IMR-90 (cell line): ENCODE data around the gene CLK1. TPM values are rescaled to one million over a fixed set of nuclear protein-coding genes. Genes with fewer than 3 reads are reported as not detected.

Experiments
- ATAC-seq: fragments of 200-7000 bp; cut with Tn5 transposase; 2 replicates; pipeline ENCODE4 v1.9.1; 2020; ENCODE audit warnings: low read depth, mild to moderate bottlenecking, moderate library complexity
- BruUV-seq: library from RNA; stranded (reverse); fragments of 400-500 nt; replicated peaks from 2 replicates; lab custom pipeline; 2021; lab: Mats Ljungman, UMichigan
- CTCF ChIA-PET: fragments of 300-600 bp; formaldehyde crosslinking; extraction: SDS; loops from one replicate; lab custom pipeline; 2021; ENCODE audit warnings: antibody characterized with exemption; lab: Yijun Ruan, JAX
- POLR2A ChIA-PET: fragments of 300-600 bp; sonication (Branson Sonifier 250); formaldehyde crosslinking; loops from one replicate; lab custom pipeline; 2022; ENCODE audit warnings: antibody characterized with exemption; ENCODE audit not compliant: unreplicated experiment; lab: Charles Lee
- DNase-seq: peaks from one replicate; pipeline ENCODE4 v3.0.0; 2013
- H2AFZ ChIP-seq: replicated peaks from 2 replicates; pipeline ENCODE3; 2013; ENCODE audit warnings: low read length, mild to moderate bottlenecking; ENCODE audit not compliant: poor library complexity
- H2AK5ac ChIP-seq: 2 replicates; pipeline ENCODE4 v1.6.1; 2013; ENCODE audit warnings: low read depth, low read length, inconsistent platforms
- H2AK9ac ChIP-seq: replicated peaks from 2 replicates; pipeline ENCODE3; 2013; ENCODE audit warnings: mild to moderate bottlenecking, low read depth, low read length, moderate library complexity; ENCODE audit not compliant: poor library complexity
- H2BK120ac ChIP-seq: 2 replicates; pipeline ENCODE4 v1.6.1; 2013; ENCODE audit warnings: low read depth, low read length, inconsistent platforms
- H2BK15ac ChIP-seq: 3 replicates; pipeline ENCODE4 v1.6.1; 2013; ENCODE audit warnings: low read depth, low read length, inconsistent platforms
- H2BK20ac ChIP-seq: 2 replicates; pipeline ENCODE4 v1.6.1; 2013; ENCODE audit warnings: low read depth, mild to moderate bottlenecking, inconsistent platforms, low read length, moderate library complexity
- H2BK5ac ChIP-seq: 2 replicates; pipeline ENCODE4 v1.6.1; 2013; ENCODE audit warnings: mild to moderate bottlenecking, low read depth, low read length, inconsistent platforms; ENCODE audit not compliant: poor library complexity, severe bottlenecking
- H3K14ac ChIP-seq: replicated peaks from 2 replicates; pipeline ENCODE4 v1.6.1; 2013; ENCODE audit warnings: low read depth, low read length, inconsistent platforms
- H3K18ac ChIP-seq: 2 replicates; pipeline ENCODE4 v1.6.1; 2013; ENCODE audit warnings: low read depth, low read length, control low read depth
- H3K23ac ChIP-seq: 2 replicates; pipeline ENCODE4 v1.6.1; 2013; ENCODE audit warnings: low read depth, low read length, inconsistent platforms
- H3K27ac ChIP-seq: 2 replicates; pipeline ENCODE4 v1.5.1; 2013; ENCODE audit warnings: mild to moderate bottlenecking, control low read depth, low read length; ENCODE audit not compliant: insufficient read depth
- H3K27me3 ChIP-seq: 2 replicates; pipeline ENCODE4 v1.6.1; 2013; ENCODE audit warnings: low read length; ENCODE audit not compliant: control insufficient read depth, insufficient read depth
- H3K36me3 ChIP-seq: 2 replicates; pipeline ENCODE4 v1.6.1; 2013; ENCODE audit warnings: low read length, mixed read lengths; ENCODE audit not compliant: control insufficient read depth, insufficient read depth
- H3K4ac ChIP-seq: 2 replicates; pipeline ENCODE4 v1.6.1; 2013; ENCODE audit warnings: low read depth, low read length, inconsistent platforms
- H3K4me1 ChIP-seq: 2 replicates; pipeline ENCODE4 v1.6.1; 2013; ENCODE audit warnings: low read length, mixed read lengths; ENCODE audit not compliant: control insufficient read depth, insufficient read depth
- H3K4me2 ChIP-seq: 2 replicates; pipeline ENCODE4 v1.6.1; 2013; ENCODE audit warnings: low read depth, mild to moderate bottlenecking, control low read depth, low read length, moderate library complexity
- H3K4me3 ChIP-seq: 2 replicates; pipeline ENCODE4 v1.5.1; 2013; ENCODE audit warnings: low read depth, mild to moderate bottlenecking, control low read depth, low read length, moderate library complexity; ENCODE audit not compliant: insufficient read depth
- H3K56ac ChIP-seq: 2 replicates; pipeline ENCODE4 v1.6.1; 2013; ENCODE audit warnings: low read length, inconsistent platforms; ENCODE audit not compliant: insufficient read depth; ENCODE audit errors: extremely low read depth
- H3K79me1 ChIP-seq, 2 experiments: 2 replicates each; pipeline ENCODE4 v1.6.1; 2013; ENCODE audit warnings: low read length in 2 of 2, inconsistent platforms in 1 of 2, low read depth in 1 of 2
- H3K9ac ChIP-seq: 2 replicates; pipeline ENCODE4 v1.6.1; 2013; ENCODE audit warnings: low read depth, low read length, control low read depth
- H3K9me1 ChIP-seq: 2 replicates; pipeline ENCODE4 v1.6.1; 2013; ENCODE audit warnings: low read length, inconsistent platforms; ENCODE audit not compliant: insufficient read depth
- H3K9me3 ChIP-seq: 2 replicates; pipeline ENCODE4 v1.6.1; 2013; ENCODE audit warnings: low read length; ENCODE audit not compliant: control insufficient read depth, insufficient read depth
- H4K20me1 ChIP-seq: 2 replicates; pipeline ENCODE4 v1.6.1; 2013; ENCODE audit warnings: low read length, inconsistent platforms; ENCODE audit not compliant: insufficient read depth
- H4K5ac ChIP-seq: 2 replicates; pipeline ENCODE4 v1.6.1; 2013; ENCODE audit warnings: mild to moderate bottlenecking, low read depth, low read length, control low read depth
- H4K8ac ChIP-seq, 2 experiments: 2 replicates each; pipeline ENCODE4 v1.6.1; 2013; ENCODE audit warnings: low read depth in 2 of 2, low read length in 2 of 2, control low read depth in 1 of 2, inconsistent platforms in 1 of 2
- H4K91ac ChIP-seq: 2 replicates; pipeline ENCODE4 v1.6.1; 2013; ENCODE audit warnings: low read depth, low read length, inconsistent platforms; ENCODE audit not compliant: insufficient read depth
- BHLHE40 ChIP-seq: fragments of 150-350 bp; IDR thresholded peaks from 2 replicates; pipeline ENCODE4 v1.6.1; 2016; ENCODE audit warnings: mild to moderate bottlenecking, low read depth, low read length
- CEBPB ChIP-seq: IDR thresholded peaks from 2 replicates; pipeline ENCODE4 v1.6.1; 2012; ENCODE audit warnings: low read depth, low read length, improper control_type of control experiment
- ELK1 ChIP-seq: fragments of 150-350 bp; IDR thresholded peaks from 2 replicates; pipeline ENCODE4 v1.6.1; 2016; ENCODE audit warnings: low read depth, mild to moderate bottlenecking, low read length, moderate library complexity, borderline replicate concordance
- MAFK ChIP-seq: IDR thresholded peaks from 2 replicates; pipeline ENCODE4 v1.6.1; 2012; ENCODE audit warnings: low read depth, low read length, improper control_type of control experiment
- MAZ ChIP-seq: IDR thresholded peaks from 2 replicates; pipeline ENCODE4 v1.6.1; 2012; ENCODE audit warnings: low read depth, mild to moderate bottlenecking, low read length, improper control_type of control experiment, moderate library complexity, borderline replicate concordance
- NFE2L2 ChIP-seq: fragments of 150-350 bp; IDR thresholded peaks from 2 replicates; pipeline ENCODE4 v1.6.1; 2016; ENCODE audit warnings: low read depth, mild to moderate bottlenecking, low read length
- POLR2A ChIP-seq: IDR thresholded peaks from 2 replicates; pipeline ENCODE4 v1.6.1; 2012; ENCODE audit warnings: mild to moderate bottlenecking, low read depth, low read length
- RFX5 ChIP-seq: IDR thresholded peaks from 2 replicates; pipeline ENCODE4 v1.8.0; 2012; ENCODE audit warnings: low read depth, mild to moderate bottlenecking, low read length, moderate library complexity
- SMC3 ChIP-seq: fragments of 150-350 bp; IDR thresholded peaks from 2 replicates; pipeline ENCODE4 v1.6.1; 2016; ENCODE audit warnings: low read depth, mild to moderate bottlenecking, antibody characterized with exemption, low read length, moderate library complexity
- USF2 ChIP-seq: fragments of 150-350 bp; IDR thresholded peaks from 2 replicates; pipeline ENCODE4 v1.6.1; 2017; ENCODE audit warnings: mild to moderate bottlenecking, antibody characterized with exemption, low read length, low read depth
- dilution Hi-C: fragments of 300-500 bp; cut with HindIII; formaldehyde crosslinking; loops from one replicate; pipeline ENCODE4 v1.14.3; 2018; ENCODE audit warnings: low sequenced_read_pairs; ENCODE audit not compliant: unreplicated experiment
- in situ Hi-C: fragments of 300-500 bp; cut with MboI; formaldehyde crosslinking; loops from 3 replicates; pipeline ENCODE4 v1.14.3; 2019; ENCODE audit warnings: low sequenced_read_pairs, inconsistent platforms, mixed read lengths
- intact Hi-C: fragments of 100-400 bp; cut with micrococcal nuclease; formaldehyde crosslinking; loops from 2 replicates; pipeline ENCODE4 v1.10.0; 2022
- polyA plus RNA-seq, 3 experiments: library from polyadenylated mRNA; depleted of rRNA; stranded (reverse); fragments of >200 nt; gene quantifications; 2 replicates each; pipeline ENCODE4 v1.2.3, GENCODE V29; 2012; ENCODE audit warnings: low replicate concordance in 1 of 3
- total RNA-seq: library from RNA; depleted of rRNA; stranded (reverse); fragments of >200 nt; gene quantifications from 2 replicates; pipeline ENCODE4 v1.2.3, GENCODE V29; 2012

Gene CLK1
- total and polyA plus RNA-seq, 2 of the 4 experiments (the other 2 are of a cell fraction): 26.2 to 35.5 TPM

DNA sequence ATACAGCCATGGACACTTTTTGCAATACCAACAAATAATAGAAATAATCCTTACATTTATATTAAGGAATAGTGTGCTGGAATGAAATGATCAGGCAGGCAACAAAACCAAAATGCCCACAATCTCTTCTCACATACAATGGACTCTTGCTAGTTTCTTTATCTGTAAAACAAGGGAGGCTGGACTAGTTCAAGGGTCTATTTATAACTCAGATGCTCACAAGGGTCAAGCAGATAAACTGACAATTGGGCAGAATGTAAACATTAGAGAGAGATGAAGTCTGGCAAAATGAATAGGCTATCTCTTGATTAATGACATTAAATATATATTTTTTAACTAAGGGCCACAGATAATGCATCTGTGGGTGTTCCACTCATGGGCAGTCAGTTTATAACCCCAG, 13.0 kb upstream of the CLK1 start:
- no peak overlapping the region for H4K91ac ChIP-seq
- BruUV-seq: no TSS peak
- dilution Hi-C loops (no loop called here), in situ Hi-C loops (no loop called here), intact Hi-C loops (no loop called here)
- no peak overlapping the region for H2AK9ac ChIP-seq
- CTCF ChIA-PET: no interaction called here
- no peak overlapping the region for H3K9ac ChIP-seq
- peaks cover 27% of the 10 kb centered on the region for H3K36me3 ChIP-seq
- no peak overlapping the region for H3K14ac ChIP-seq
- no peaks in the 10 kb centered on the region for H3K9me3 ChIP-seq
- no peak overlapping the region for H2AK5ac ChIP-seq
- H4K20me1 ChIP-seq: no peaks in the 10 kb centered on the region
- H2AFZ ChIP-seq: no peak overlapping the region
- H3K27me3 ChIP-seq: no peaks in the 10 kb centered on the region
- no peak overlapping the region for H3K27ac ChIP-seq
- no peak overlapping the region for H3K56ac ChIP-seq
- H2BK5ac ChIP-seq: no peak overlapping the region
- H3K4me2 ChIP-seq: no peak overlapping the region
- H3K4me1 ChIP-seq: no peaks in the 10 kb centered on the region
- ATAC-seq (no peak), DNase-seq (no peak)
- H3K18ac ChIP-seq: no peak overlapping the region
- H2BK120ac ChIP-seq: no peak overlapping the region
- no peak for TF ChIP-seq MAFK
- TF ChIP-seq POLR2A: no peak
- TF ChIP-seq RFX5: no peak
- no peak for TF ChIP-seq USF2
- no peak for TF ChIP-seq CEBPB
- no peak for TF ChIP-seq MAZ
- no peak for TF ChIP-seq NFE2L2
- TF ChIP-seq ELK1: no peak
- TF ChIP-seq SMC3: no peak
- no peak for TF ChIP-seq BHLHE40
- no peak overlapping the region for H4K5ac ChIP-seq
- H2BK15ac ChIP-seq: no peak overlapping the region
- no peak overlapping the region for H4K8ac ChIP-seq
- H3K4me3 ChIP-seq: no peak overlapping the region
- no peak overlapping the region for H3K23ac ChIP-seq
- H3K9me1 ChIP-seq: no peaks in the 10 kb centered on the region
- POLR2A ChIA-PET: no interaction called here
- H3K79me1 ChIP-seq: peaks cover 0 to 4% of the 10 kb centered on the region in 2 experiments; a peak in 1 of 4 replicates
- H3K4ac ChIP-seq: no peak overlapping the region
- no peak overlapping the region for H2BK20ac ChIP-seq
